OCI-LY1 (cell line): ENCODE measurements around the gene C13orf46.

ENCODE experiments used
- H2AFZ ChIP-seq: fragments of 200-600 bp; sonication (generic), shearing (Covaris generic); 2 replicates; pipeline ENCODE4 v1.6.0; 2014; ENCODE audit warnings: antibody characterized with exemption, mild to moderate bottlenecking, low read length
- H3F3A ChIP-seq: fragments of 200-600 bp; sonication (generic), shearing (Covaris generic); 2 replicates; pipeline ENCODE4 v1.6.0; 2014; ENCODE audit warnings: mild to moderate bottlenecking, antibody characterized with exemption, low read length, moderate library complexity; ENCODE audit not compliant: insufficient read depth
- H3K27ac ChIP-seq: fragments of 200-600 bp; sonication (generic); 2 replicates; pipeline ENCODE4 v1.5.1; 2014; ENCODE audit warnings: low read length, mixed run types, mild to moderate bottlenecking, low read depth; ENCODE audit not compliant: poor library complexity, severe bottlenecking
- H3K27me3 ChIP-seq: fragments of 200-600 bp; sonication (generic); 2 replicates; pipeline ENCODE4 v1.6.0; 2014; ENCODE audit warnings: antibody characterized with exemption, mild to moderate bottlenecking, low read length, moderate library complexity; ENCODE audit not compliant: insufficient read depth
- H3K36me3 ChIP-seq: fragments of 200-600 bp; sonication (generic); 2 replicates; pipeline ENCODE4 v1.6.1; 2014; ENCODE audit warnings: mild to moderate bottlenecking, antibody characterized with exemption, low read length, moderate library complexity, mixed read lengths; ENCODE audit not compliant: insufficient read depth
- H3K4me1 ChIP-seq: fragments of 200-600 bp; sonication (generic); 2 replicates; pipeline ENCODE4 v1.5.1; 2014; ENCODE audit warnings: mild to moderate bottlenecking, low read length, moderate library complexity; ENCODE audit not compliant: insufficient read depth, severe bottlenecking
- H3K4me2 ChIP-seq: fragments of 200-600 bp; sonication (generic), shearing (Covaris generic); 2 replicates; pipeline ENCODE4 v1.6.1; 2014; ENCODE audit warnings: low read length
- H3K4me3 ChIP-seq: fragments of 200-600 bp; sonication (generic); 2 replicates; pipeline ENCODE4 v1.5.1; 2014; ENCODE audit warnings: low read length, low read depth, mild to moderate bottlenecking, mixed read lengths; ENCODE audit not compliant: poor library complexity, severe bottlenecking
- H3K79me2 ChIP-seq: fragments of 200-600 bp; shearing (Covaris generic); 2 replicates; pipeline ENCODE4 v1.6.1; 2016; ENCODE audit warnings: mixed run types, low read length, mixed read lengths; ENCODE audit not compliant: insufficient read depth
- H3K9ac ChIP-seq: fragments of 200-600 bp; sonication (generic), shearing (Covaris generic); 2 replicates; pipeline ENCODE4 v1.6.1; 2014; ENCODE audit warnings: mild to moderate bottlenecking, low read length, mixed read lengths
- H3K9me2 ChIP-seq: fragments of 200-600 bp; sonication (generic), shearing (Covaris generic); 2 replicates; pipeline ENCODE4 v1.6.1; 2014; ENCODE audit warnings: low read depth, mild to moderate bottlenecking, low read length, mixed read lengths
- H3K9me3 ChIP-seq: fragments of 200-600 bp; shearing (Covaris generic); 2 replicates; pipeline ENCODE4 v1.6.1; 2014; ENCODE audit warnings: low read length, mixed read lengths
- H4K20me1 ChIP-seq: fragments of 200-600 bp; sonication (generic), shearing (Covaris generic); 2 replicates; pipeline ENCODE4 v1.6.0; 2016; ENCODE audit warnings: mild to moderate bottlenecking, low read length; ENCODE audit not compliant: insufficient read depth
- EZH2 ChIP-seq: fragments of 200-600 bp; sonication (generic), shearing (Covaris generic); IDR thresholded peaks from 2 replicates; pipeline ENCODE4 v1.8.0; 2017; ENCODE audit warnings: borderline replicate concordance, mixed run types, mild to moderate bottlenecking, antibody characterized with exemption, low read length, moderate library complexity, mixed read lengths
- TF ChIP-seq, protein P1 (sequence below): fragments of 200-600 bp; sonication (generic), shearing (Covaris generic); IDR thresholded peaks from 2 replicates; pipeline ENCODE4 v1.5.1; 2017; ENCODE audit warnings: mild to moderate bottlenecking, antibody characterized with exemption, low read length, moderate library complexity, mixed read lengths

The C13orf46 gene

DNA sequence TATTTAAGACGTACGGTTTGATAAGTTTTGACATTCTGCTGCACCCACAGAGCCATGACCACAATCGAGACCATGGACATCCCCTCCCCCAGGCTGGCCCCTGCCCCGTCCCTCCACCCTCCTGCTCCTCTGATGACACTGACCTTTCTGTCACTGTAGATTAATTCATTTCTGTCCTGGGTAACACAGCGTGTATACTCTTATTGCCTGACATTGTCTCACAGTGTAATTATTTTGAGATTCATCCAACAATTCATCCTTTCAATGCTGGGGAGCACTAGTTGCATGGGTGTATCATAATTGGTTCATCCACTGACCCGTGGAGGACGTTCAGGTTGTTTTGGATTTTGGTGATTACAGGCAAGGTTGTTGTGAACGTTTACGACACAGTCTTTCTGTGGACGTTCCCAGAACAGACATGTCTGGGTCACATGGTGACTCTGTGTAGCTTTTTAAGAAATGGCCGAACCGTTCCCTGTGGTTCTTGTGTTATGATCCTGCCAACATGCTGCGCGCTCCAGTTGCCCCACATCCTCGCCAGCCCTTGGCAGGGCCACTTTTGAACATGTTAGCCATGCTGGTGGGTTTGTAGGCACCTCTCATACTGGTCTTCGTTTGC, 41.9 kb downstream of the C13orf46 start:
- TF ChIP-seq EZH2 = no peak
- TF ChIP-seq, protein P1, sequence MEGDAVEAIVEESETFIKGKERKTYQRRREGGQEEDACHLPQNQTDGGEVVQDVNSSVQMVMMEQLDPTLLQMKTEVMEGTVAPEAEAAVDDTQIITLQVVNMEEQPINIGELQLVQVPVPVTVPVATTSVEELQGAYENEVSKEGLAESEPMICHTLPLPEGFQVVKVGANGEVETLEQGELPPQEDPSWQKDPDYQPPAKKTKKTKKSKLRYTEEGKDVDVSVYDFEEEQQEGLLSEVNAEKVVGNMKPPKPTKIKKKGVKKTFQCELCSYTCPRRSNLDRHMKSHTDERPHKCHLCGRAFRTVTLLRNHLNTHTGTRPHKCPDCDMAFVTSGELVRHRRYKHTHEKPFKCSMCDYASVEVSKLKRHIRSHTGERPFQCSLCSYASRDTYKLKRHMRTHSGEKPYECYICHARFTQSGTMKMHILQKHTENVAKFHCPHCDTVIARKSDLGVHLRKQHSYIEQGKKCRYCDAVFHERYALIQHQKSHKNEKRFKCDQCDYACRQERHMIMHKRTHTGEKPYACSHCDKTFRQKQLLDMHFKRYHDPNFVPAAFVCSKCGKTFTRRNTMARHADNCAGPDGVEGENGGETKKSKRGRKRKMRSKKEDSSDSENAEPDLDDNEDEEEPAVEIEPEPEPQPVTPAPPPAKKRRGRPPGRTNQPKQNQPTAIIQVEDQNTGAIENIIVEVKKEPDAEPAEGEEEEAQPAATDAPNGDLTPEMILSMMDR = no peak
- H3K4me1 ChIP-seq = no peaks in the 10 kb centered on the region
- H3K9ac ChIP-seq = no peak overlapping the region
- no peaks in the 10 kb centered on the region for H3F3A ChIP-seq
- no peaks in the 10 kb centered on the region for H3K36me3 ChIP-seq
- no peak overlapping the region for H3K4me3 ChIP-seq
- H3K27me3 ChIP-seq = peaks cover 26% of the 10 kb centered on the region
- no peaks in the 10 kb centered on the region for H3K9me2 ChIP-seq
- H2AFZ ChIP-seq = no peak overlapping the region
- no peaks in the 10 kb centered on the region for H3K9me3 ChIP-seq
- H3K4me2 ChIP-seq = no peak overlapping the region
- H3K79me2 ChIP-seq = no peaks in the 10 kb centered on the region
- H3K27ac ChIP-seq = no peak overlapping the region
- no peaks in the 10 kb centered on the region for H4K20me1 ChIP-seq

DNA sequence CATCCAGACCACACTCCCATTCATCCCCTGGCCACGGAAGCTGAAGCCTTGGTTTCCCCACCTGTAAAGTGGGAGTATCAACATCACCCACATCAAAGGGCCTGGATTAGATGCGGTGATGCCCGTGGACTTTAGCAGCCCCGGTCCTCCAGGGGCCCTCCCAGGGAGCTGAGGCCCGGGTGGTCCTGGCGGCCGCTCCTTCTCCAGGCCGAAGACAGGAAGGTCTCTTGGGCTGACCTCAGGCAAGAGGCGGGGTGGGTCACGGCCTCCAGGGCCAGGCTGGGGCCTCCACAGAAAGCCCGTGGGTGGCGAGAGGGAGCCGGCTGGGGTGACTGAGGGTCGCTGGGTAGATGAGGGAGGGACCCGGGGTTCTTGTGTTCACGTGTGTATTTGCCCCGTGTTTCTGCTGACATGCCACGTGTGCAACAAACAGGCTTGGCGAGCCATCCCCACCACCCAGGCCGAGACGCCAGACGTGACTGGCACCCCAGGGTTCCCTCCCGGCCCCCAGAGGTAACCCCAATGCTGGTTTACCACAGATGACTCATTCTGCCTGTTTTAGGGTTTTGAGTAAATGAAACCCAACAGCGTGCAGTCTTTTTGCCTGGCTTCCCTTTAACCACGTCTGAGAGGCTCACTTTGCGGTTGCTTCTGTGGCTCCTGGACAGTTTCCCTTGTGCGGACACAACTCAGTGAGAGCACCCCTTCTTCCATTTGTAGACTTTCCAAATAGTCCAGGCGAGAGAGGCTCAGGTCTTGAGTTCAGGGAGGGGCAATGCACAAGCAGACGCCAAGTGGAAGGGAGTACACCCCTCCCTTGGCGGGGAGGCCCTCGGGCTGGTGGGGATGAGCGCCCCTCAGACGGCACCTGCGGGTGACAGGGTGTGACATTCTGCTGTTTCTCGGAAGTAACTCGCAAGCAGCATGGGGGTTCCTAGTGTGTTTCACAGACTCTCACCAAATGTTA, 42.9 kb downstream of the C13orf46 start:
- Histone ChIP-seq H3K4me1 (no peaks in the 10 kb centered on the region), H2AFZ (no peak overlapping the region), H3K9ac (no peak overlapping the region)

DNA sequence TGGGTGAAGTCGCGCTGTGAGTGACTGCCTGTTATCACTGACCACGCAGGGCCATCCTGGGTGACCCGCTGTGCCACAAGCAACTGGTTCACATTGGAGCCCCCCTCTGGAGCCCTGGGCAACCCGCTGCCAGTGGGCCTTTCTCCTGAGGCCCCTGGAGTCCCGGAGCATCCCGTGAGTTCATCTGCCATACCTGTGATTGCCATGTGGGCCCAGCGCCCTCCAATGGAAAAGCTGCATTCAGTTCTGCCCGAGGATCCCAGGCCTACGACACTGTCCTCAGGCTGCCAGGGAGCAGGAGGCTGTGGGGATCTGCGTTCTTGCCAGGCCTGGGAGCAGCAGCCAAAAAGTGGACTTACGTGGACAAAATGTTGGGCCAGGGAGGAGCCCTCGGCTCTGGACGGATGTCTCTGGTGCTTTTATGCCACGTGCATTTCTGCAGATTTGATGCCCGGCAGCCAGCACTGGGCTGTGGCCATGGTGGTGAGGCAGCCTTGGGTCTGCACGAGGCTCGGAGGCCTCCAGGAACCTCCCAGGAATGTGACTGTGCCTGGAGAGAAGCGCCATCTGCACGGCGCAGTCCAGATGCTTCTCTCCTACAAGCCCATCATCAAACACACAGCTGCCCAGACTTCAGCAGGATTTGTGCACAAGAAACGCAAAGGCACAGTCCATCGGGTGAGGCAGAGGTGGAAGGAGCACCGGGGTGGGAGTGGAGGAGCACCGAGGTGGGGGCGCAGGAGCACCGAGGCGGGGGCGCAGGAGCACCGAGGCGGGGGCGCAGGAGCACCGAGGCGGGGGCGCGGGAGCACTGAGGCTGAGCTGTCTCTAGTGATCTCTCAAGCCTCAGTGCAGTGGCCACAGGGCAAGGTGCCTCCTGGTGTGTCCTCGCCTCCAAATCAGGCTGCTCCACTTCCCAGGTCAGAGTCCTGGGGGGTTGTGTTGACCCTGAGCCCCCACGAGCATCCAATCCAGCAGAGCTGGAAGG, 44.0 kb downstream of the C13orf46 start:
- H3K9ac ChIP-seq = no peak overlapping the region
- H3K9me3 ChIP-seq = no peaks in the 10 kb centered on the region
- TF ChIP-seq, protein P1 = no peak
- no peak for TF ChIP-seq EZH2
- H3K36me3 ChIP-seq = no peaks in the 10 kb centered on the region
- no peaks in the 10 kb centered on the region for H3K79me2 ChIP-seq
- H3K27ac ChIP-seq = no peak overlapping the region
- H3K4me2 ChIP-seq = no peak overlapping the region
- no peaks in the 10 kb centered on the region for H3F3A ChIP-seq
- H3K4me1 ChIP-seq = no peaks in the 10 kb centered on the region
- H3K4me3 ChIP-seq = no peak overlapping the region
- H2AFZ ChIP-seq = no peak overlapping the region
- no peaks in the 10 kb centered on the region for H4K20me1 ChIP-seq
- no peaks in the 10 kb centered on the region for H3K9me2 ChIP-seq
- H3K27me3 ChIP-seq = peaks cover 22% of the 10 kb centered on the region

More for the DNA sequence above, 42.9 kb downstream of the C13orf46 start:
- no peak overlapping the region for H3K27ac ChIP-seq
- TF ChIP-seq, protein P1 = no peak
- no peak for TF ChIP-seq EZH2
- H3K9me3 ChIP-seq = no peaks in the 10 kb centered on the region
- no peaks in the 10 kb centered on the region for H3F3A ChIP-seq
- no peak overlapping the region for H3K4me2 ChIP-seq
- H3K4me3 ChIP-seq = no peak overlapping the region
- no peaks in the 10 kb centered on the region for H4K20me1 ChIP-seq
- H3K79me2 ChIP-seq = no peaks in the 10 kb centered on the region
- no peaks in the 10 kb centered on the region for H3K36me3 ChIP-seq
- H3K27me3 ChIP-seq = peaks cover 22% of the 10 kb centered on the region
- no peaks in the 10 kb centered on the region for H3K9me2 ChIP-seq
